HTERT RPE-1 (cell line): ENCODE results near the gene UNC119B.
"Not testable (repeated sequence)": the region's sequence is repeated elsewhere in the genome, so short reads cannot be mapped to it uniquely, and the experiment has no call there.

Source experiments
- in situ Hi-C: fragments of 300-500 bp; cut with MboI; formaldehyde crosslinking; loops from 4 replicates; pipeline ENCODE4 v1.14.3; 2020; ENCODE audit warnings: low sequenced_read_pairs

The UNC119B gene

GRCh38 chr12:120718055-120718454 lies 7.8 kb downstream of the UNC119B start:
- in situ Hi-C loops, result no loop called here

GRCh38 chr12:120719072-120719471 lies 8.8 kb downstream of the UNC119B start:
- in situ Hi-C loops, result no loop called here

- in situ Hi-C loops, result no loop called here
Observed at GRCh38 chr12:120719496-120720233, 9.4 kb downstream of the UNC119B start.

GRCh38 chr12:120720234-120720986 lies 10.2 kb downstream of the UNC119B start:
- in situ Hi-C loops, result no loop called here

- in situ Hi-C loops, result no loop called here
Observed at GRCh38 chr12:120720987-120721801, 10.9 kb downstream of the UNC119B start.

GRCh38 chr12:120721866-120722265 lies 11.6 kb downstream of the UNC119B start:
- in situ Hi-C loops, result no loop called here

GRCh38 chr12:120722784-120723183 lies 12.5 kb downstream of the UNC119B start:
- in situ Hi-C loops, result no loop called here

- in situ Hi-C loops, result no loop called here
Observed at GRCh38 chr12:120724720-120725119, 14.5 kb downstream of the UNC119B start.

- in situ Hi-C loops, result no loop called here
Observed at GRCh38 chr12:120725151-120725658, 14.9 kb downstream of the UNC119B start.

GRCh38 chr12:120725659-120726509 lies 15.6 kb downstream of the UNC119B start, which contains the start of gene ACADS:
Gene ACADS (plus strand): TSS chr12:120725826. CDS start chr12:120725886, 60 bp downstream.
- in situ Hi-C loops, result no loop called here

- in situ Hi-C loops, result no loop called here
Observed at GRCh38 chr12:120726510-120726793, 16.2 kb downstream of the UNC119B start.

GRCh38 chr12:120726961-120727360 lies 16.7 kb downstream of the UNC119B start:
- in situ Hi-C loops, result no loop called here

GRCh38 chr12:120732198-120732597 lies 21.9 kb downstream of the UNC119B start:
- in situ Hi-C loops, result not testable (repeated sequence)

GRCh38 chr12:120733574-120733973 lies 23.3 kb downstream of the UNC119B start:
- in situ Hi-C loops, result no loop called here

- in situ Hi-C loops, result no loop called here
Observed at GRCh38 chr12:120734210-120734609, 24.0 kb downstream of the UNC119B start.

GRCh38 chr12:120735181-120735580 lies 24.9 kb downstream of the UNC119B start:
- in situ Hi-C loops, result no loop called here

GRCh38 chr12:120736404-120737331 lies 26.4 kb downstream of the UNC119B start:
- in situ Hi-C loops, result no loop called here

GRCh38 chr12:120737557-120738251 lies 27.4 kb downstream of the UNC119B start:
- in situ Hi-C loops, result no loop called here
